ENCODE data around the gene NCBP2L.

Gene NCBP2L

DNA sequence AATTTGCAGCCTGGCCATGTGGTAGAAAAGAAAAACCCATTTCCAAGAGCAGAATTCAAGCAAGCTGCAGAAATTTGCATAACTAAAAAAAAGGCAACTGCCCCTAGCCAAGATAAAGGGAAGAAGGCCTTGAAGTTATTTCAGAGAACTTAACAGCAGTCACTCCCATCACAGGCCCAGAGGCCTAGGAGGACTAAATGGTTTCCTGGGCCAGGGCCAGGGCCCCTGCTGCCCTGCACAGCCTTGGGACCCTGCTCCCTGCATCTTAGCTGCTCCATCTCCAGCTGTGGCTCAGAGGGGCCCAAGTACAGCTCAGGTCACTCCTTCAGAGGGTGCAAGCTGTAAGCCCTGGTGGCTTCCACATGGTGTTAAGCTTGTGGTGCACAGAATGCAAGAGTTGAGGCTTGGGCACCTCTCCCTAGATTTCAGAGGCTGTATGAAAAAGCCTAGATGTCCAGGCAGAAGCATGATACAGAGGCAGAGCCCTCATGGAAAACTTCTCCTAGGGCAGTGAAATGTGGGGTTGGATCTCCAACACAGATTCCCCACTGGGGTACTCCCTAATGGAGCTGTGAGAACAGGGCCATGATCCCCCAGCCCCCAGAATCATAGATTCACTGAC, 41.5 kb downstream of the NCBP2L start:
- DNase-seq, result no peak

DNA sequence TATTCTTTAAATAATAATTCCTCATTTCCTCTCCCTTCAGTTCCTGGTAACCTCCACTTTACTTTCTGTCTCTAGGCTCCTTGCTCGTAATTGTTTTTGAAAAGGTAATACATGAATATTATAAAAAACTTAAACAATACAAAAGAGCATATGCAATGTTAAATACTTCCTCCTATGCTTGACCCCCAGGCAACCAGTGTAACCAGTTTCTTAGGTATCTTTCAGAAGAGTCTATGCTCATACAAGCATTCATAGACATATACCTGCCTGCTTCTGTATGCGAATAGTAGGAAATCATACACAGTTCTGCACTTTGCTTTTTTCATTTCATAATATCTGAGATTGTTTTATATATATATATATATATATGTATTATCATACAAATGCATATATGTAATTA, 45.5 kb downstream of the NCBP2L start:
- no peak for DNase-seq

DNA sequence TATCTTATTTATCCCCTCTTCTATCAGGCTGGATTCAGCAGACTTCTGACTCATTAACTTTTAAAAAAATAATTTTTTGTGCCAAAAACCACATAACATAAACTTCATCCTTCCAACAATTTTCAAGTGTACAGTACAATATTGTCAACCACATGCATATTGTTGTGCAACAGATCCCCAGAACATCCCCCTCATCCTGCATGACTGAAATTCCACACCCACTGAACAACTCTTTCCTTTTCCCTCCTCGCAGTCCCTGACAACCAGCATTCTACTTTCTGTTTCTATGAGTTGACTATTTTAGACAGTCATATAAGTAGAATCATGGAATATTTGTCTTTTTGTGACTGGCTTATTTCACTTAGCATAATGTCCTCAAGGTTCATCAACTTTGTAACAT, 45.9 kb downstream of the NCBP2L start:
- DNase-seq, result peak; percentile 63

DNA sequence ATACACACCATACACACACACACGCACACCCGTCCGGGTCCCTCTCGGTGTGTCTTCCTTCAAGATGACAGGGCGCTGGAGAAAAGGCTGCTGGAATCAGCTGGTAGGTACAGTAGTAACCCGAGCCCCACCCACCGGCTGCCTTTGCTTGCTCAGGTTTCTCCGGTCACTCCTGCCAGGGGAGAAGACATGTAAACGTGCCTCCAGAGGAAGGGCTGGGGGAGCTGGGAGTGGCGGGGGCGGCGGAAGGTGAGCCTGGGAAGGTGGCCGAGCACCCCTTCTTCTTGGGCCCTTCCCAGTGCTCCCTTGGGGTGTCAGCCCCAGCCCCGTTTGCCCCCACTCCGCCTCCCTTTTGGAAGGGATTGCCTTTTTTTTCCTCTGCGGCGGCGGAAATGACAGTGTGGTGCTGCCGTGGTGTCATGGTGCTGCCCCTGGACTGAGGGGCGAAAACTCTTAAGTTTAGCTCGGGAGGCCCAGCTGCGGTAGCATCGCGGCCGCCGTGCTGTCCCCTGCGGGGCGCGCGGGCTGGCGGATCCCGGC, 48.2 kb downstream of the NCBP2L start, which contains the start of gene MID2:
Gene MID2, plus strand, starts transcription at position 169 of the 540 bp plus-strand sequence. CDS start 561 bp downstream, outside the sequence.
- no peak for DNase-seq

DNA sequence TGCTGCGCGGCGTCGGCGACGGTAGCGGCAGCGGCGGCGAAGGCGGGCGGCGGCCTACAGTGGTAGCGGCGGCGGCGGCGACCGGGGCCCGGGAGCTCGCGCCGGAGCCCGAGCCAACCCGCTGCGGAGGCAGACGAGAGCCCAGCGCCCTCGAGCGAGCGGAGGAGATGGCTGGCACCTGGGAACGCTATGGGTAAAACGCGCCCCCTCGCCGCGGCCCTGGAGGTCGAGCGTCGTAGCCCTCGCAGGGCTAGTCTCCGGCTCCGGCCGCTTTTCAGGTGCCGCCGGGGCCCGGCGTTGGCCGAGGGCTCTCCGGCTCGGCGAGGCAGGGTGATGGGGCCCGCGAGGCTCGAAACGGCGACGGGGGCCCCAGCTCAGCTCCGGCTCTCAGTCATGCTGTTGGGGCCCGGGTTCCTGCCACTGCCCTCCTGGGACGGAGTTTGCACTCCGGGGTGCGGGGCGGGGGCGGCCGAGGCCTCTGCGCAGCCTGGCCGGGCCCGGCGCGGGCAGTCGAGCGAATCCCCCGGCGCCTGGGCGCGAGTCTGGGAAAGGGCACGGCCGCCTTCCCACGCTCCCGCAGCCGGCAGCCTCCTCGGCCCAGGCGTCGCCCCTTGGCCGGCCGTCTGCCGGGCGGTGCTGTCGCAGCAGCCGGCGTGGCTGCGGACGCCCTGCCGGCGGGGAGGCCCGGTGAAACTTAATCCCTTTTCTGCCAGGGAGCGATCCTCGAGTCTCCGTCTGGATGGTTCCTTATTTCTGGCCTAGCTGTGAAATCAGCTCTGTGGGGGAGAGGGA, 48.9 kb downstream of the NCBP2L start:
- DNase-seq, result peak; percentile 37

DNA sequence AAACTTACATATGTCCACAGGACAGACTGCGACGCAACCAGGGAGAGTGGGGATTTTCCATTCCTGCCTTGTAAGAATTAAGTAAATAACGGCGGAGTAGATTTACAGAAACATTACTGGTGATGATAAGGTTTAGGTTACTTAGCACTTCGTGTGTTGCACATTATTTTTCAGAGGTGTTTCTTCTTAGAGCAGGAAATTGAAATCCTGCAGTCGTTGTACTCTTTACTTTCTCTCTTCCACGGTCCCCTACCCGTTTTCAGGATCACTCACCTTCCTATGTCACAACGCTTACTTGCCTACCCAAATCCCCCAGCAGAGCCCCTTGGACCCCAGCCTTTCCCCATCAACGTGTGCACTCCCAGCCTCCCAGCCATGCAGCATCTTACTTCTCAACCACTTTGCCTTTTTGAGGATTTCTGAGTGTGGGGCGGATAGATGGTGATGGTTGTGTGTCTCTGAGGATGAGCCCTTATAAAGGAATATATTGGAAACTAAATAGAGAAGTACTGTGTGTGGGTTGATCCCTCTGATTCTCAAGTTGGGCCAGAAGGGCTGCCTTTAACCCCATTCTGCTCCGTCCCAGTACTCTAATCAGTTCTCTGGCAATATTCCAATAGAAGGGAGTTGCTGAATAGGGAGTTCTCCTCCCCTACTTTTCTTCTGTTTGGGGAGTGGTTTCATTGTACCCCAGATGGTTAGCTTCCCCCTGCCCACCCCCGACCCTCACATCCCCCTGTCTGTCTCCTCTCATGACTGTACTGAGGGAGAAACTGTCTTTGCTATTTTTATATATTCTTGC, 49.7 kb downstream of the NCBP2L start:
- DNase-seq, result no peak

DNA sequence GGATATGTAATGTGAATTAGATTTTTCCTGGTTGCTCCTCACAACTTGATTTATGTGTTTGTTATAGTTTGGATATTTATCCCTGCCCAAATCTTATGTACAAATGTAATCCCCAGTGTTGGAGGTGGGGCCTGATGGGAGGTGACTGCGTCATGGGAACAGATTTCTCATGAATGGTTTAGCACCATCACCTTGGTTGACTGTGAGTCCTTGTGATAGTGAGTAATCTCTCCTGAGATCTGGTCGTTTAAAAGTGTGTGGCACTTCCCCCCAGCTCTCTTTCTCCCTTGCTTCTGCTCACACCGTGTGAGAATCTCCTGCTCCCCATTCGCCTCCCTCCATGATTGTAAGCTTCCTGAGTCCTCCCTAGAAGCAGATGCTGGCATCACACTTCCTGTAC, 50.3 kb downstream of the NCBP2L start:
- no peak for DNase-seq

DNA sequence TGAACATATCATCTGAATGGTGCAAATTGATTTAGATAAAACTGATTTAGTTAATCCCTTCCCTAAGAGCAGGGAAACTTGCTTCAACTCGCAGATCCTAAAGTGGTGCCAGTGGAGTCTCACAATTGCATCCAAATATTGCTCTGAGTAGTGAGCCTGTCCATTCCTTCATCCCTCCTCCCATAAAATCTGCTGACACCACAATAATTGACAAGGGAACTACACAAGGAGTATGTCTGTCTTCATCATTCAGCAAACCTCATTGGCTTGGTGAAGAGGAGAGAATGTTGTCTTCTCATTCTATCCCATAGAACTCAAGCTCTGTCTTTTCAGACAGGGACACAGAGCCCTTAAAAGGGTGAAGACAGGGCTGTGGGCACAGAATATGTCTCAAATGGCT, 52.3 kb downstream of the NCBP2L start:
- no peak for DNase-seq

DNA sequence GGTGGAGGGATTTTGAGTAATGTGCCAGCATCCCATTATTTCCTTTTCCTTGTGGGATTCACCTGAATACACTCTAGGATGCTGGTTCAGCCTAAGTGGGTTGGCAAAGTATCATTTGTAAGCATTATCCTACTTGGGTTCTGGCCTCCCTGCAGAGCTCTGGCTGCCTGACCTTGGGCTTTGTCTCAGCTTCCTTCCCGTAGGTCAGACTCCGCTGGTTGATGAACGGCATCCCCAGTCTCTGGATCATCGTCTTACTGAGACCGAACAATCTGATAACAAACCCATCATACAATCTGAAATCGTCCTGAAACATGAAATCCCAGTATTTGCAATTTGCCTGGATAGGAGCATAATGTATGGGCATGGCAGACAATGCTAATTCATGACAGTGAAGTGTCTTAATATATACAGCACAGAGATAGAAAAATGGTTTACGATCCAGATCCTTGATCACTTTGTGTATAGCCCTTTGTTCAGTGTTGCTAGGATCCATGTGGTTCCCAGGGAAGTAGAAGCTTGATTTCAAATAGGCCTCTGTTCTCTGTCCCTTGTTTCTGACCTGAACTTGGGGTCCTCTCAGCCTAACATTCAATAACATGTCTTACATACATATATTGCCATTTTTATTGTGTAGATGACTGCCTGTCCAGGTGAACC, 53.7 kb downstream of the NCBP2L start:
- DNase-seq, result no peak

DNA sequence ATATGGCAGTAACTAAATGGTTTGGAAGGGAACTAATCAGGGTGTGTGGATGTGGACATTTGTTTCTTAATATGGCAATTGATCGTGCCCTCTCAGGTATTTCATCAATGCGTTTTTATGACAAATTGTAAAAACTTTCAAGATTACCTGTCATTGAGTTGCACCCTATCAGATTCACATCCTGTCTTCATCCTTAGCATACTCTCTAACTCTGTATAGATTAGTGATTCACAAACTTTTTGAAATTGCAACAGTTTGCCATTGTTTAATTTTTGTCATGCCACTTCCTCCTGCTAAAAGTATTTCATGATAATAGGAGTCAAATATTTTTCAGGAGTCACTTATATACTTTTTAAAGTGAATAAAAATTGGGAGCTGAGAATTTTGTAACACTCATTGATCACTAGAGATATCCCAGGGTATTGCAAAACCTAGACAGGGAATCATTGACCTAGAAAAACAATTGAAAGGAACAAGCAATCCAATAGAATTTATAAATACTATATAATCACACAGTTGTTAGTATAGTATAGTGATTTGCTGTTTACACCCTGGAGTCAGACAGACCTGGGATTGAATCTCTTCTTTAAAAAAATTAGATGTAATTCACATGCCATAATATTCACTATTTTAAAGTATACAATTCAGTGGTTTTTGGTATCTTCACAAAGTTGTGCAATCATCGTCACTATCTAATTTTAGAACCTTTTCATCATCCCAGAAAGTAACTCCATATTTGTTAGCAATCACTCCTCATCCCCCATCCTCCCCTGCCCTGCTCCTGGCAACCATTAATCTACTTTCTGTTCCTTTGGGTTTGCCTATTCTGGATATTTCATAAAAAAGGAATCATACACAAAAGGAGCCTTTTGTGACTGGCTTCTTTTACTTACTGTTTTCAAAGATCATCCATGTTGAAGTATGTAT, 57.0 kb downstream of the NCBP2L start:
- no peak for DNase-seq

DNA sequence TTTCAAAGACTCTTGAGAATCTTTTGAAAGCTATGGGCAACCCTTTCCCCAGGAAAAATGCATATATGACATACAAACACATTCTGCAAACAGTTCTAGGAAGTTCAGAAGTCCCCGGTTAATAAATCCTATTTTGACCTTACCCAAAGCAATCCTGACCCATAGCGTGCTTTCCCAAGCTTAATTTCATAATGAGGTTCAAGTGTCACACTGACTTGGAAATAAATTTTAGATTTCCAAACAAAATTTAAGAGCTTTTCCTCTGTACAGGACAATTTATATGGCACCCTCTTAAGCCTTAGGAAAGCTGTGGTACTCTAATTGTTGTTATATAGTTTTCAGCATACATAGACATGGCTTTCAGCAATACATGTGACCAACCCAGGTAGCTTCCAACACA, 59.4 kb downstream of the NCBP2L start:
- no peak for DNase-seq

DNA sequence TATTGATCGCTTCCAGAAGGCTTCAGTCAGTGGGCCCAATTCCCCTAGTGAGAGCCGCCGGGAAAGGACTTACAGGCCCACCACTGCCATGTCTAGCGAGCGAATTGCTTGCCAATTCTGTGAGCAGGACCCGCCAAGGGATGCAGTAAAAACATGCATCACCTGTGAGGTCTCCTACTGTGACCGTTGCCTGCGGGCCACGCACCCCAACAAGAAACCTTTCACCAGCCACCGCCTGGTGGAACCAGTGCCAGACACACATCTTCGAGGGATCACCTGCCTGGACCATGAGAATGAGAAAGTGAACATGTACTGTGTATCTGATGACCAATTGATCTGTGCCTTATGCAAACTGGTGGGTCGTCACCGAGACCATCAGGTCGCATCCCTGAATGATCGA, 63.4 kb downstream of the NCBP2L start:
- DNase-seq, result no peak

DNA sequence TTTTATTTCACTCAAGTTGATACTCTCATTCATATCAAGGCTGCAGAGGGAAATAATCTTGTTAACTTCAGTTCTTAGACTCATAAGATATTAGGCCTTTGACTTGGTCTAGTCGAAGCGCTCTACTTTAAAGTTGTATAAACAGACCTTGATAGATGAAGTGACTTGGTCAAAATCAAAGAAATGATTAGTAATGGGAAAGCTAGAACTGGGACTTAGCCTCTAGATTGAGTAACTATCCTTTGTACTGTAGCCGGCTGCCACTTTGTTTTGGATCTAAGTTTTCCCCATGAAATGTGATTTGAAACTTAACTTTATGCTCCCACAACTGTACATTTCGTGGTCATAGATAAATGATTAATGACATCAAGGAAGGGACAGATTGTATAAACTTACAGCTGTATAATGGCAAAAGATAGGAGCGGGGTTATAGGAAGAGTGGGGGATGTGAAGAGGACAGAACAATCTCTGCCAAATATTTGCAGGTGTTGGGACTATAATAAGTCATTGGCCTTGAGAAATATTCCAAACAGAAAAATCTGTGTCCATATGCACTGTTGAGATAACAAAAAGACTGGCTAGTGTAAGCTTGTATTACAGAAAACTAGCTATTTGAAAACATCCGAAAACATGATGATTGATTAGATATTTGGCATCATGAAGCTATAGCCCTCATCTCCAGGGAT, 65.3 kb downstream of the NCBP2L start:
- DNase-seq, result no peak
